Fibroblast of lung (primary cell): ENCODE data around the gene AKTIP.

ENCODE experiments used
- EZH2 ChIP-seq: IDR thresholded peaks from 2 replicates; pipeline ENCODE4 v1.5.1; 2012; ENCODE audit warnings: low read length, control low read depth, mild to moderate bottlenecking; ENCODE audit errors: missing control alignments
- TF ChIP-seq, protein P1 (sequence below), 2 donors: IDR thresholded peaks in 1 of 2; conservative IDR thresholded peaks in 1 of 2; 1 replicate in 1 of 2; 2 replicates in 1 of 2; pipeline ENCODE4 v1.5.1; 2011 to 2012; ENCODE audit warnings: low read length in 2 of 2, control low read depth in 1 of 2, inconsistent platforms in 1 of 2, low read depth in 1 of 2, mild to moderate bottlenecking in 1 of 2

DNA sequence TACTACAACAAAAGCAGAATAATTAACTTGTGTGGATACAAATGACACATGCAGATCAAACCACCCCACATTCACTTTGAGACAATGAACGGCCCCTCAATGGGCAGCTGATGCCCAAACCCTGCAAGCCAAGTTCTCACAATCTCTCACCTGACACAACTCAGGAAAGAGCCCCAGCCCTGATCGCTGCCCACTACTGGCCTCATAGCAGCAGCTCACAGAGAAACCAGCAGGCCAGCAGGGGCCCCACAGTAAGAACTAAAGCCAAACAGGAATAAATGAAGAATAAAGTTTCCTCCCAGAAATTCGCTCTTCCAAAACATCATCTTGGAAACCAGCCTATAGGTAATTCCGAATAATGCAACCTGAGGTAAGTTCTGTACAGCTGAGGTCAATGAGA lies 7.7 kb downstream of the AKTIP start:
- TF ChIP-seq, protein P1, sequence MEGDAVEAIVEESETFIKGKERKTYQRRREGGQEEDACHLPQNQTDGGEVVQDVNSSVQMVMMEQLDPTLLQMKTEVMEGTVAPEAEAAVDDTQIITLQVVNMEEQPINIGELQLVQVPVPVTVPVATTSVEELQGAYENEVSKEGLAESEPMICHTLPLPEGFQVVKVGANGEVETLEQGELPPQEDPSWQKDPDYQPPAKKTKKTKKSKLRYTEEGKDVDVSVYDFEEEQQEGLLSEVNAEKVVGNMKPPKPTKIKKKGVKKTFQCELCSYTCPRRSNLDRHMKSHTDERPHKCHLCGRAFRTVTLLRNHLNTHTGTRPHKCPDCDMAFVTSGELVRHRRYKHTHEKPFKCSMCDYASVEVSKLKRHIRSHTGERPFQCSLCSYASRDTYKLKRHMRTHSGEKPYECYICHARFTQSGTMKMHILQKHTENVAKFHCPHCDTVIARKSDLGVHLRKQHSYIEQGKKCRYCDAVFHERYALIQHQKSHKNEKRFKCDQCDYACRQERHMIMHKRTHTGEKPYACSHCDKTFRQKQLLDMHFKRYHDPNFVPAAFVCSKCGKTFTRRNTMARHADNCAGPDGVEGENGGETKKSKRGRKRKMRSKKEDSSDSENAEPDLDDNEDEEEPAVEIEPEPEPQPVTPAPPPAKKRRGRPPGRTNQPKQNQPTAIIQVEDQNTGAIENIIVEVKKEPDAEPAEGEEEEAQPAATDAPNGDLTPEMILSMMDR (conservative IDR thresholded peaks at IDR 0.05 in 1 of 2, IDR thresholded peaks at IDR 0.05 in 1 of 2; ENCODE audit: low read depth in 1 of 2, low read length in 2 of 2): no peak
- no peak for TF ChIP-seq EZH2
